Uterus (tissue), 2 donors: ENCODE data around the gene SLC16A3.

Source experiments
- POLR2A ChIP-seq, 2 donors: fragments of 450-650 bp; IDR thresholded peaks; one replicate each; pipeline ENCODE4 v1.6.1; 2016; ENCODE audit warnings: antibody characterized with exemption in 2 of 2, mild to moderate bottlenecking in 1 of 2, moderate library complexity in 1 of 2
- TF ChIP-seq, protein P1 (sequence below), 4 experiments: fragments of 200-600 bp in 2 of 4; fragments of 450-650 bp in 2 of 4; sonication (generic) in 2 of 4; IDR thresholded peaks; one replicate each; pipeline ENCODE4 v1.5.1; 2016 to 2019; ENCODE audit warnings: antibody characterized with exemption in 4 of 4, mild to moderate bottlenecking in 2 of 4, moderate library complexity in 1 of 4

DNA sequence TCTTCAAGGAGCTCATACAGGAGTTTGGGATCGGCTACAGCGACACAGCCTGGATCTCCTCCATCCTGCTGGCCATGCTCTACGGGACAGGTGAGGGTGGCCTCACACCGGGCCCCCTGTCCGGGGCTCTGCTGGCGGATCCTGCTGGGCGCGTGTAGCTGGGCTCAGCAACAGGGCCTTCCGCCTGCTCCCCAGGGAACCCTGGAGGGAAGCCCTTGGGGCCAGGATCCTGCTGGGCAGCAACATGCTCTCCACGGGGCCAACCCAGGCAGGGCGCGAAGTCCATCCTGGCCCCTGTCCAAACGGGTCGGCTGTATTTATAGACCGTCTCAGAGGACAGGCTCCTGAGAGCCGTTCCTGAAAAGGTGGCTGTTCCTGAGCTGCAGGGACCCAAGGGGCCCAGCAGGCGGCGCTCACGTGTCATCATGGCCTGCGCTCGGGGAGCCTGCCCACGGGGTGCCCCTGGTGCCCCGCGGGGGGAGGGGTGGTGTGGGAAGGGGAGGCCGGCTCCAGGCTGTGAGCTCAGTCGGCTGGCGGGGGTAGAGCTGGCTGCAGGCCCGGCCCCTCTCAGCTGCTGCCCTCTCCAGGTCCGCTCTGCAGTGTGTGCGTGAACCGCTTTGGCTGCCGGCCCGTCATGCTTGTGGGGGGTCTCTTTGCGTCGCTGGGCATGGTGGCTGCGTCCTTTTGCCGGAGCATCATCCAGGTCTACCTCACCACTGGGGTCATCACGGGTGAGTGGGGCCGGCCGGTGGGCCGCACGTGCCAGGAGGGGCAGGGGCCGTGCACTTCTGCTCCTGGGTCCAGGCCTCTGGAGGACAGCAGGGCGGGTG is 7.5 kb downstream of the SLC16A3 start:
- TF ChIP-seq, protein P1, sequence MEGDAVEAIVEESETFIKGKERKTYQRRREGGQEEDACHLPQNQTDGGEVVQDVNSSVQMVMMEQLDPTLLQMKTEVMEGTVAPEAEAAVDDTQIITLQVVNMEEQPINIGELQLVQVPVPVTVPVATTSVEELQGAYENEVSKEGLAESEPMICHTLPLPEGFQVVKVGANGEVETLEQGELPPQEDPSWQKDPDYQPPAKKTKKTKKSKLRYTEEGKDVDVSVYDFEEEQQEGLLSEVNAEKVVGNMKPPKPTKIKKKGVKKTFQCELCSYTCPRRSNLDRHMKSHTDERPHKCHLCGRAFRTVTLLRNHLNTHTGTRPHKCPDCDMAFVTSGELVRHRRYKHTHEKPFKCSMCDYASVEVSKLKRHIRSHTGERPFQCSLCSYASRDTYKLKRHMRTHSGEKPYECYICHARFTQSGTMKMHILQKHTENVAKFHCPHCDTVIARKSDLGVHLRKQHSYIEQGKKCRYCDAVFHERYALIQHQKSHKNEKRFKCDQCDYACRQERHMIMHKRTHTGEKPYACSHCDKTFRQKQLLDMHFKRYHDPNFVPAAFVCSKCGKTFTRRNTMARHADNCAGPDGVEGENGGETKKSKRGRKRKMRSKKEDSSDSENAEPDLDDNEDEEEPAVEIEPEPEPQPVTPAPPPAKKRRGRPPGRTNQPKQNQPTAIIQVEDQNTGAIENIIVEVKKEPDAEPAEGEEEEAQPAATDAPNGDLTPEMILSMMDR (IDR thresholded peaks at IDR 0.05), result peak; percentile 79 to 89 (median 88)
- no peak for TF ChIP-seq POLR2A (IDR thresholded peaks at IDR 0.05)
